HepG2 (cell line): ENCODE results near the gene ECSIT. TPM values are rescaled to one million over a fixed set of nuclear protein-coding genes. Genes with fewer than 3 reads are reported as not detected.

Experiments used
- HNRNPLL ChIP-seq: fragments of 200-400 bp; formaldehyde crosslinking; IDR thresholded peaks from 2 replicates; pipeline ENCODE4 v1.6.1; 2017; ENCODE audit warnings: mild to moderate bottlenecking, low read depth, low read length; ENCODE audit not compliant: poor library complexity, severe bottlenecking
- MNT ChIP-seq: fragments of 450-650 bp; IDR thresholded peaks from 2 replicates; pipeline ENCODE4 v1.6.1; 2016
- MTERF4 ChIP-seq: sonication (generic); formaldehyde crosslinking; IDR thresholded peaks from 2 replicates; pipeline ENCODE4 v1.8.0; 2023; ENCODE audit warnings: mild to moderate bottlenecking, missing genetic modification reagents
- MXI1 ChIP-seq: IDR thresholded peaks from 3 replicates; pipeline ENCODE4 v1.6.1; 2012; ENCODE audit warnings: low read depth, low read length, inconsistent platforms, borderline replicate concordance
- NFE2L2 ChIP-seq: fragments of 150-350 bp; IDR thresholded peaks from 2 replicates; pipeline ENCODE4 v1.6.1; 2014; ENCODE audit warnings: low read length
- NFYB ChIP-seq: sonication (generic); formaldehyde crosslinking; IDR thresholded peaks from 2 replicates; pipeline ENCODE4 v1.4.0; 2020; ENCODE audit warnings: missing genetic modification reagents
- NFYC ChIP-seq: IDR thresholded peaks from 2 replicates; pipeline ENCODE4 v1.6.1; 2016; ENCODE audit warnings: missing genetic modification reagents, missing compliant biosample characterization
- PAXIP1 ChIP-seq: sonication (generic); formaldehyde crosslinking; conservative IDR thresholded peaks from 2 replicates; pipeline ENCODE4 v1.4.0; 2020; ENCODE audit warnings: mild to moderate bottlenecking, missing genetic modification reagents, moderate library complexity
- SP2 ChIP-seq: sonication (generic); formaldehyde crosslinking; IDR thresholded peaks from 2 replicates; pipeline ENCODE4 v1.5.1; 2020; ENCODE audit warnings: mild to moderate bottlenecking, missing genetic modification reagents
- TFDP1 ChIP-seq: IDR thresholded peaks from 2 replicates; pipeline ENCODE4 v1.6.1; 2016; ENCODE audit warnings: missing compliant biosample characterization, missing genetic modification reagents, borderline replicate concordance
- ZBTB10 ChIP-seq: sonication (generic); formaldehyde crosslinking; IDR thresholded peaks from 2 replicates; pipeline ENCODE4 v1.4.0; 2020; ENCODE audit warnings: missing genetic modification reagents, borderline replicate concordance
- ZNF383 ChIP-seq: sonication (generic); formaldehyde crosslinking; IDR thresholded peaks from 2 replicates; pipeline ENCODE4 v1.4.0; 2020; ENCODE audit warnings: missing genetic modification reagents, mild to moderate bottlenecking, borderline replicate concordance
- ZNF513 ChIP-seq: sonication (generic); formaldehyde crosslinking; conservative IDR thresholded peaks from 2 replicates; pipeline ENCODE4 v1.5.0; 2020; ENCODE audit warnings: missing genetic modification reagents
- ZNF547 ChIP-seq: sonication (generic); formaldehyde crosslinking; IDR thresholded peaks from 2 replicates; pipeline ENCODE4 v1.5.1; 2020; ENCODE audit warnings: mild to moderate bottlenecking, missing genetic modification reagents
- ZNF660 ChIP-seq: sonication (generic); formaldehyde crosslinking; IDR thresholded peaks from 2 replicates; pipeline ENCODE4 v1.5.1; 2020; ENCODE audit warnings: mild to moderate bottlenecking, low read depth, missing genetic modification reagents, borderline replicate concordance
- ZSCAN29 ChIP-seq: sonication (generic); formaldehyde crosslinking; conservative IDR thresholded peaks from 2 replicates; pipeline ENCODE4 v1.4.0; 2020; ENCODE audit warnings: mild to moderate bottlenecking, missing genetic modification reagents
- polyA plus RNA-seq, 8 experiments: library from polyadenylated mRNA; depleted of rRNA in 3 of 8; stranded (reverse) in 7 of 8; unstranded in 1 of 8; fragments of >200 nt; fragmentation: Illumina TruSeq in 4 of 8; extraction: Trizol in 4 of 8; gene quantifications; 2 replicates each; pipeline versions ENCODE4 v1.2.1 to v1.2.3, GENCODE V29; 2011 to 2016; ENCODE audit warnings: low read depth in 4 of 8, missing spikeins in 1 of 8, mixed read lengths in 1 of 8; ENCODE audit not compliant: insufficient read depth in 1 of 8
- total RNA-seq, 5 experiments: library from RNA; depleted of rRNA; stranded (reverse); fragments of >200 nt; fragmentation: Illumina TruSeq; extraction: Trizol; gene quantifications; 2 replicates each; pipeline ENCODE4 v1.2.3, GENCODE V29; 2016; ENCODE audit warnings: low read depth in 1 of 5

ECSIT gene
- total and polyA plus RNA-seq, 2 of the 13 experiments (the other 11 are each of a cell fraction or from before 2014, with no cell fraction given): 36.4 to 62.3 TPM

GRCh38 chr19:11505032-11505503 lies 23.9 kb downstream of the ECSIT start (continued):
- no peak for TF ChIP-seq ZNF660 (CRISPR knock-in tag)
- TF ChIP-seq NFE2L2: no peak
- TF ChIP-seq ZBTB10 (CRISPR knock-in tag): no peak
- TF ChIP-seq SP2: peak; percentile 87
- TF ChIP-seq MXI1: peak; percentile 56; the same call in 1 of the 3 replicates
- TF ChIP-seq HNRNPLL: no peak
- no peak for TF ChIP-seq ZNF547 (CRISPR knock-in tag)
- no peak; the same call in 1 of the 2 replicates for TF ChIP-seq TFDP1 (CRISPR knock-in tag)
- TF ChIP-seq ZSCAN29 (CRISPR knock-in tag): no peak
- 0 out of 2 replicates have a peak, but pooled peaks have one; percentile 10 for TF ChIP-seq MTERF4 (CRISPR knock-in tag)
- peak; percentile 81 for TF ChIP-seq NFYB
- TF ChIP-seq ZNF513 (CRISPR knock-in tag): no peak
- peak; percentile 77 for TF ChIP-seq NFYC (CRISPR knock-in tag)
- 0 out of 2 replicates have a peak, but pooled peaks have one; percentile 7 for TF ChIP-seq MNT
- TF ChIP-seq PAXIP1 (CRISPR knock-in tag): 0 out of 2 replicates have a peak, but pooled peaks have one; percentile 23
- TF ChIP-seq ZNF383 (CRISPR knock-in tag): no peak
